ENCODE measurements around the gene GFPT1.
A peak's percentile ranks its signal among the peaks of the same experiment; 100 is the strongest.
"Not testable (repeated sequence)": the region's sequence is repeated elsewhere in the genome, so short reads cannot be mapped to it uniquely, and the experiment has no call there.

GFPT1 gene

GRCh38 chr2:69386789-69387734 lies at the start of gene GFPT1:
TSS of gene GFPT1 (minus strand) at chr2:69387227. CDS start at chr2:69387071, 156 bp downstream.
- DNase-seq (ENCODE audit: low read depth): peak; percentile 57

DNA sequence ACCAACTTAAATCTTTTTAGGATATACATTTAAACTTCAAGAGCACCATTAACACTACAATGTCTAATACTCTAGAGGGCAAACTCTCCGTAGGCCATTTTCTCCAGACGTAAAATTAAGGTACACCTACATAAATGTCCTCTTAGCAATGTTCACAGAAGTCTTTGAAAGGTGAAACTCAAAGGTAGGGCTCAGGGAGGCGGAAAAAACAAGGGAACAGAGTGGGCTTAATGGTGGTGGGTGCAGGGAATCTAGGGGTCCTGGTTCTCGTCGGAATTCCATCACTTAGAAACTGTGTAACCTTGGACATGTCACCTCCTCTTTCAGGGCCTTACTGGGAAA lies 49.5 kb upstream of the GFPT1 start:
- no peak for DNase-seq (ENCODE audit: low read depth)

DNA sequence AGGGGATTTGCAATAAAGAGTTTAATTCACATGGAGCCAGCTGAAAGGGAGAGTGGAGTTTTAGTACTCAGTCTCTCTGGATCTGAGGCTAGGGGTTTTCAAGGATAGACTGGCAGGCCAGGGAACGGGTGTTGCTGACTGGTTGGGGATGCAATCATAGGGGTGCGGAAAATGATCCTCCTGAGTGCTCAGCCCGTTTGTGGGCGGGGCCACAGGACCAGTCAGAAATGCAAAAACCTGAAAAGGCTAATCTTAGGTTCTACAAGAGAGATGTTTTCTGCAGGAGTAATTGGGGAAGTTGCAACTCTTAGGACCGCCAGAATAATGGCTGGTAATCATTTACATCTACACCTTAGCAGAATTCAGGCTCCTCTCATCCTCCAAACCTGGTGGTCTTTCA lies 47.7 kb upstream of the GFPT1 start:
- no peak for DNase-seq (ENCODE audit: low read depth)

DNA sequence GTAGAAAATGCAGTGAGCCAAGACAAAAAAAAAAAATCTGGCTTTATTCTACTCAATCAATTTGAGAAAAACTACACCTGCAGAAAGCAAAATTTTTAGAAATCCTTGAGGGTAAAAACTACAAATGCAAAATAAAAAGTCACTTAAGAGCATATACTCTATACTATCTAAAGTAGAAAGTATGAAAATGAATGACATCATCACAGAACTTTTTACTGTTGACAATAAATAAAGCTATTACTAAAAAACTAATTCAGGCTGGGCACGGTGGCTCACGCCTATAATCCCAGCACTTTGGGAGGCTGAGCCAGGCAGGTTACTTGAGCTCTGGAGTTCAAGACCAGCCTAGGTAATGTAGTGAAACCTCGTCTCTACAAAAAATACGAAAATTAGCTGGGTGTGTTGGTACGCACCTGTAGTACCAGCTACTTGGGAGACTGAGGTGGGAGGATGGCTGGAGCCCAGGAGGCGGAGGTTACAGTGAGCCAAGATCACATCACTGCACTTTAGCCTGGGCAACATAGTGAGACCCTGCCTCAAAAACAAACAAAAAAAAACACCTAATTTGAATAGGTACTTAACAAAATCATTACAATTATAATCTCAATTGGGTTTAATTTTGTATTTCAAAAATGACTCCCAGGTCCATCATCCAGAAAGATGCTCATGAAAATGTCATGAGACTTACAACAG lies 42.6 kb upstream of the GFPT1 start:
- DNase-seq (ENCODE audit: low read depth): no peak

DNA sequence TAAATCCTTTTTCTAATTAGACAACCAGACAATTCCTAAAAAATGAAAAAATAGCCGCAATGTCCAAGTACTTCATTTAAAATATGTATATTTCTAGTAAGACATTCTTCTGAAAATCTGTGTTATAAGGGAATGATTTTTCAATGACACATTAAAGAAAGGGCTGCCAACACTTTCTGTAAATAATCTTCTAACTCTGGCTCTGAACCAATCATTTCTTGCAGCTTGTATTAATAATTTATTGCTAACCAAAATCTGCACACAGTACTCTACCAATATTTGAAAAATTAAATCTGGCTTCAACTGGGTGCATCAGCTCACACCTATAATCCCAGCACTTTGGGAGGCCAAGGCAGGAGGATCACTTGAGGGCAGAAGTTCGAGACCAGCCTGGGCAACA lies 42.0 kb upstream of the GFPT1 start:
- DNase-seq (ENCODE audit: low read depth): no peak

DNA sequence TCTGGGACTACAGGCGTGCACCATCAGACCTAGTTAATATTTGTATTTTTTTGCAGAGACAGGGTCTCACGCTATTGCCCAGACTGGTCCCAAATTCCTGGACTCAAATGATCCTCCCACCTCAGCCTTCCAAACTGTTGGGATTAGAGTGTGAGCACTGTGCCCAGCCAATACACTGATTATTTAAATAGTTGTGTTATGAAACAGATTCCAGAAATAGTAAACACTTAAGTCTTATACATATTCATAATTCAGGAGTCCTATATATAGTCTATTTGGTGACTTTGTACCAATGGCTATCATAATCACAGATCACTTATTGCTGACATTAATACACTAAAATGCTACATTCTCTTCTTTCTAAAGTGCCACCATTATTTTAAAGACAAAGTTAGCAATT lies 37.4 kb upstream of the GFPT1 start:
- DNase-seq (ENCODE audit: low read depth): no peak

DNA sequence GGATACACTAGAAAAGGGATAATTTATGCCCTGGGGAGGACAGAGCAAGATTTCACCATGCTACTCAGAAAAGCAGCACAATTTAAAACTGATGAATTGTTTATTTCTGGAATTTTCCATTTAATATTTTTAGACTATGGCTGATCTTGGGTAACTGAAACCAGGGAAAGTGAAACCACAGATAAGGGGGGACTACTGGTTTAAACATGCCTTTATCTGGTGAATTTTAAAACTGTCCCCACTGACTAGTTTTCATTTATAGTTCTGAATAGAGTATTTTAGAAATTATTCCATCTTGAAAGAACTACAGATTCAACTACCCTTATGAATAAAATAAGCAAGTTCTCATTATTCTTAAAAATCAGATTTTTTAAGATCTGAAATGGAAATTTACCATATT lies 35.2 kb upstream of the GFPT1 start:
- no peak for DNase-seq (ENCODE audit: low read depth)

- not testable (repeated sequence) for DNase-seq (ENCODE audit: low read depth)
Measured at GRCh38 chr2:69419111-69419510, 32.1 kb upstream of the GFPT1 start.

- DNase-seq (ENCODE audit: low read depth): no peak
Measured at GRCh38 chr2:69416147-69416546, 29.1 kb upstream of the GFPT1 start.

- no peak for DNase-seq (ENCODE audit: low read depth)
Measured at GRCh38 chr2:69411120-69411519, 24.1 kb upstream of the GFPT1 start.

DNA sequence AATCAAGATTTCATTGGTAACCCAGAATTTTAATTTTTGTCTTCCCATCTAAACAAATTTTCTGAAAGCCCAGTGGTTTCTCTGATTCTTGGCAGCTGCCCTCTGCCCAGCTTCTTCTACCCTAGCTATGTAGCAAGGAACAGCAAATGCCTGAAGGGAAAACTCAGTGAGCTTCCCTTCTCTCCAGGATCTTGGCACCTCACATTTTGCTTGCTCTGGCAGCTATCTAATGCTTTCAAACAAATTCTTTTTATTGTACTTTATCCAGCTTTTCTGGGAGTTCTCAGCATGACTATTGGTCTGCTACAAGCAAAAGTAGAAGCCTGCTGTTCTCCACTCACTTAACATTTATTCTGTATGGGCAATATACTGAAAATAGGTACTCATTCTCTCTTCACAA lies 18.3 kb upstream of the GFPT1 start:
- DNase-seq (ENCODE audit: low read depth): no peak

GRCh38 chr2:69400121-69400520 lies 13.1 kb upstream of the GFPT1 start:
- DNase-seq (ENCODE audit: low read depth): no peak

DNA sequence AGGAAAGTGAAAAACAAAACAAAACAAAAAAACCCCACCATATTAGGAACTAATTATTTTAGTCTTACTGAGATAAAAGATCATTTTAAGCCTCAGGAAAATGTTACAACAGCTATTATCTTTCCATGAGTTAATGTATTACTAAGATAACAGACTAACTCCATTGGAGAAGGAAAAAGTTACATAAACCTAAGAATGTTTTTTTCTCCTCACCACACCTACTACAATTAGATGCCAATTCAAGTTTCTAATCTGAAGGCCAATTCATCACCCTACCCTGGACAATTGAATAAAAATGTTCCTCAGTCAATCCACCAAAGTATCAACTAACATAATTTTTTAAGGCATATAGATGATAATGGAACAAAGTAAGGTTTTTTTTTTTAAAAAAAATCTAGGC lies 10.2 kb upstream of the GFPT1 start:
- DNase-seq (ENCODE audit: low read depth): no peak

DNA sequence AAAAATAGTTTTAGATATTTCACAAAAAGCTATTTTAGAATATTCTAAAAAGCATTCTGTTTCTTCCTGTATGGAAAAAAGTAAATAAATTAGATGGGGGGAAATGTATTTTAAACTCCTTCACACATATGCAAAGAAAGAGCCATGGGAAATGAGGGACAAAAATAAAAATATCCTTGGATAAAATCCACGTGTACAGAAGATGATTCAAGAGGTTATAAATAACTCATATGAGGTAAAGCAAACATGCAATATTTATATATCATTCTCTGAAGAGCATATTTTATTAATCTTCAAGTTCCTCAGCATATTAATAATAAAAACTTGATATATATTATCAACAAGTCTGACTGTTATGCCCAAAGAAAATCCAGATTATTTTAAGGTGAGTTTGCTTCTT lies 8.8 kb upstream of the GFPT1 start:
- no peak for DNase-seq (ENCODE audit: low read depth)

GRCh38 chr2:69393963-69394362 lies 6.9 kb upstream of the GFPT1 start:
- DNase-seq (ENCODE audit: low read depth): no peak

GRCh38 chr2:69390471-69390870 lies 3.4 kb upstream of the GFPT1 start:
- no peak for DNase-seq (ENCODE audit: low read depth)

DNA sequence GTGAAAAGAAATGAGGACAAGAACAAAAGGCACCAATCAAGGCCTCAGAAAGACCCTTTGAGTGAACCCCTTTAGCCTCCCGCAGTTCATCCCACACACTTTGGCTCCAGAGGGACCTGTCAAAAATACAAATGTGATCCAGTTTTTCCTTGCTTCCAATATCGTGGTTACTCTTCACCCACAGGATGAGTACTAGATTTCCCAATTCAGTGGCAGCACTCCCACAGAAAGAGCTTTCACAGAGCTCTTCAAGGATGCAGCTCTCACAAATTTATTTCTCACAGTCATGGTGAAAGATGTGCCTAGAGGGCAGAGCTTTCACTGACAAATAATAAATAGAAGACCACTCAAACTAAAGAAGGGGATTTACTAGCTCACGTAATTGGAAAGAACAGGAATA lies 3.0 kb upstream of the GFPT1 start:
- DNase-seq (ENCODE audit: low read depth): no peak

DNA sequence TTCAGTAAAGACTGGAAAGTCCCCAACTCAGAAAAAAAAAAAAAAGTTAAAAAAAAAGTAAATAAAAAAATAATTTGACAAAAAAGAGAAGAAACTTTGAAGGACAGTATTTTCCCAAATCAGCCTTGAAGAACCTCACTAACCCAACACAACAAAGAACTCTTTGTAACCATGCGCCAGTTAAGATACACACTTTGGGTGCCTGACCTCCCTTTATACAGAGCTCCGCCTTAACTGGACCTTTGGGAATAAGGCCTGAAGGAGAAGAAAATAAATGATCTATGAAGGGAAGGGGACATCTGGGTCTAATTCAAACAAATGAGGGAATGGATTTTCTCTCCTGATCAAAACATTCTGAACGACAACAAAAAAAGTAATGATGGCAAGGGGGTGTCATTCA lies 2.2 kb upstream of the GFPT1 start:
- DNase-seq (ENCODE audit: low read depth): no peak

DNA sequence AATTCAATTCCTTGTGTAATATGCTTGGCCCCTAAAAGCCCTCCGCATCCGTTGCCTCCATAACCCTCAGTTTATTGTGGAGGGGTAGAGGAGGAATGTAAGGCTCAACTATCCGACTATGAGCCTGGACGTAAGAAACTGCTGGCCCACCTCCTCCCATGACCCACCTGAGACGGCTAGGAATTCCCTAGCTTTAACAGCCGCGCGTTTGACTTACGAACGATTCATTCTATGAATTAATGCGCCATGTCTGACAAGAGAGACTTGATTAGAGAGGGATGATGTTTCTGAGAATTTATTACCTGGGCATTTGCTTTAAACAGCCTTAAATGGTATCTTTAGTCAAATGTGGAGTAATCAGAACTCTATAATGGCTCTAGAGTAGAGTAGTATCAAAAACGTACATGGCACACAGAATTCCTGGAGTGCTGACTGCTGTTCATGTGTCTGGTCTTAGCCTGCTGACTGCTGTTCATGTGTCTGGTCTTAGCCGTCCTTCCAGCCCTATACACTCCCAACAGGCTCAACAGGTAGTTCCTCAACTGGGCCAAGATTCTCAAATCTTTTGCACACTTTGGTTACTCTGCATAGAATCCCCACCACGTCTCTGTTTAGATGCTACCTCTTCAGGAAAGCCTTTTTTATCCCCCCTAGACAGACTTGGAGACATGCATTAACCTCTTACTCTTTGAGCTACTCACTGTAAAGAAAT lies 899 bp upstream of the GFPT1 start:
- DNase-seq (ENCODE audit: low read depth): no peak

DNA sequence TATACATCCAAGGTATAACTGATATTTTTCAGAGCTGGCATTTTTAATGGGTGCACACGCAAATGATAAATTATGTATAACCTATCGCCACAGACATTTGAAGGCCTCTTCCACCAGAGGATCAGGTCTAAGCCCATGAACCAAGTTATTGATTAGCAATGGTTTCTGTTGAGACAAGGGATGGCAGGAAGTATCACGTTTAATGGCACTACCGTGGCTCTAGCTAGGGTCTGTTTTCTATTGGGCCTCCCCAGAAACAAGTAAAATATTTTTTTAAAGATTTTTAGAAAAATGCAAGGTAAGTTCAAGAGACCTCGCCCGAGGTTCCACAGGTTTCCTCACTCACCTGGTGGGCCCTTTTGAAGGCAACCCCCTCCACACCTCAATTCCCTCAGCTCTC lies 667 bp downstream of the GFPT1 start:
- no peak for DNase-seq (ENCODE audit: low read depth)

GRCh38 chr2:69385443-69386151 lies 1.4 kb downstream of the GFPT1 start:
- DNase-seq (ENCODE audit: low read depth): no peak

GRCh38 chr2:69384618-69385081 lies 2.4 kb downstream of the GFPT1 start:
- no peak for DNase-seq (ENCODE audit: low read depth)

Data from GM04503 (cell line).